BE2C (cell line): ENCODE measurements around the gene HRAS.
A peak's percentile ranks its signal among the peaks of the same experiment; 100 is the strongest.
"Not testable (repeated sequence)": the region's sequence is repeated elsewhere in the genome, so short reads cannot be mapped to it uniquely, and the experiment has no call there.

Experiments used
- DNase-seq: peaks from one replicate; pipeline ENCODE4 v3.0.0-alpha.2; 2020
- H3K27me3 ChIP-seq: fragments of 250-450 bp; sonication (Bioruptor Pico); 2 replicates; pipeline ENCODE4 v1.5.1; 2020; ENCODE audit warnings: mild to moderate bottlenecking
- H3K36me3 ChIP-seq: fragments of 250-450 bp; sonication (Bioruptor Pico); 2 replicates; pipeline ENCODE4 v1.5.1; 2020; ENCODE audit warnings: mild to moderate bottlenecking
- H3K4me1 ChIP-seq: fragments of 250-450 bp; sonication (Bioruptor Pico); 2 replicates; pipeline ENCODE4 v1.5.1; 2020
- H3K4me3 ChIP-seq: 2 replicates; pipeline ENCODE4 v1.5.1; 2011; ENCODE audit warnings: low read depth, low read length
- H3K9me3 ChIP-seq: fragments of 250-450 bp; sonication (Bioruptor Pico); 2 replicates; pipeline ENCODE4 v1.5.1; 2020
- TF ChIP-seq, protein P1 (sequence below): IDR thresholded peaks from 2 replicates; pipeline ENCODE4 v1.5.1; 2012; ENCODE audit warnings: mild to moderate bottlenecking, low read depth, low read length

HRAS gene

GRCh38 chr11:526192-526591, 9.2 kb downstream of the HRAS start:
- TF ChIP-seq, protein P1, sequence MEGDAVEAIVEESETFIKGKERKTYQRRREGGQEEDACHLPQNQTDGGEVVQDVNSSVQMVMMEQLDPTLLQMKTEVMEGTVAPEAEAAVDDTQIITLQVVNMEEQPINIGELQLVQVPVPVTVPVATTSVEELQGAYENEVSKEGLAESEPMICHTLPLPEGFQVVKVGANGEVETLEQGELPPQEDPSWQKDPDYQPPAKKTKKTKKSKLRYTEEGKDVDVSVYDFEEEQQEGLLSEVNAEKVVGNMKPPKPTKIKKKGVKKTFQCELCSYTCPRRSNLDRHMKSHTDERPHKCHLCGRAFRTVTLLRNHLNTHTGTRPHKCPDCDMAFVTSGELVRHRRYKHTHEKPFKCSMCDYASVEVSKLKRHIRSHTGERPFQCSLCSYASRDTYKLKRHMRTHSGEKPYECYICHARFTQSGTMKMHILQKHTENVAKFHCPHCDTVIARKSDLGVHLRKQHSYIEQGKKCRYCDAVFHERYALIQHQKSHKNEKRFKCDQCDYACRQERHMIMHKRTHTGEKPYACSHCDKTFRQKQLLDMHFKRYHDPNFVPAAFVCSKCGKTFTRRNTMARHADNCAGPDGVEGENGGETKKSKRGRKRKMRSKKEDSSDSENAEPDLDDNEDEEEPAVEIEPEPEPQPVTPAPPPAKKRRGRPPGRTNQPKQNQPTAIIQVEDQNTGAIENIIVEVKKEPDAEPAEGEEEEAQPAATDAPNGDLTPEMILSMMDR = no peak
- Histone ChIP-seq H3K27me3 (no peaks in the 10 kb centered on the region), H3K4me1 (no peaks in the 10 kb centered on the region), H3K4me3 (no peak overlapping the region), H3K9me3 (no peaks in the 10 kb centered on the region), H3K36me3 (no peaks in the 10 kb centered on the region)
- no peak for DNase-seq

DNA sequence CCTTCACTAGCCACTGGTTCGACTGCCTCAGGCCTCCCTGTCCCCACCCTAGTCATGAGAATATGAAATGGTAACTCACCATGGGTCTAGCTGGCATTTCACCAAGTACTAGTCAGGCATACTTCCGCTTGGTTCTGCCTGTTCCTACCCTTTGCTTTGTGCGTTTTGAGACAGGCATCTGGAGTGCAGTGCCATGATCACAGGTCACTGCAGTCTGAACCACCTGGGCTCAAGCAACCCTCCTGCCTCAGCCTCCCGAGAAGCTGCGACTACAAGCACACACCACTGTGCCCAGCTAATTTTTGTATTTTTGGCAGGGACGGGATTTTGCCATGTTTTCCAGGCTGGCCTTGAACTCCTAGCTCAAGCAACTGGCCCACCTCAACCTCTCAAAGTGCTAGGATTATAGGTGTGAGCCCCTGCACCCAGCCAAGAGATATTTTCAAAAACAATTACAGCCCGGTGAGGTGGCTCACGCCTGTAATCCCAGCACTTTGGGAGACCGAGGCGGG, 14.1 kb downstream of the HRAS start:
- TF ChIP-seq, protein P1 = no peak
- H3K9me3 ChIP-seq = no peaks in the 10 kb centered on the region; the same call in 1 of the 2 replicates
- no peak overlapping the region for H3K4me3 ChIP-seq
- no peaks in the 10 kb centered on the region for H3K27me3 ChIP-seq
- DNase-seq = no peak
- H3K36me3 ChIP-seq = no peaks in the 10 kb centered on the region
- H3K4me1 ChIP-seq = no peaks in the 10 kb centered on the region

- H3K9me3 ChIP-seq = no peaks in the 10 kb centered on the region; the same call in 1 of the 2 replicates
- no peak for DNase-seq
- H3K27me3 ChIP-seq = no peaks in the 10 kb centered on the region
- TF ChIP-seq, protein P1 = no peak
- H3K4me1 ChIP-seq = no peaks in the 10 kb centered on the region
- H3K36me3 ChIP-seq = no peaks in the 10 kb centered on the region
- H3K4me3 ChIP-seq = no peak overlapping the region
These were observed 14.8 kb downstream of the HRAS start for GRCh38 chr11:520428-521176.

DNA sequence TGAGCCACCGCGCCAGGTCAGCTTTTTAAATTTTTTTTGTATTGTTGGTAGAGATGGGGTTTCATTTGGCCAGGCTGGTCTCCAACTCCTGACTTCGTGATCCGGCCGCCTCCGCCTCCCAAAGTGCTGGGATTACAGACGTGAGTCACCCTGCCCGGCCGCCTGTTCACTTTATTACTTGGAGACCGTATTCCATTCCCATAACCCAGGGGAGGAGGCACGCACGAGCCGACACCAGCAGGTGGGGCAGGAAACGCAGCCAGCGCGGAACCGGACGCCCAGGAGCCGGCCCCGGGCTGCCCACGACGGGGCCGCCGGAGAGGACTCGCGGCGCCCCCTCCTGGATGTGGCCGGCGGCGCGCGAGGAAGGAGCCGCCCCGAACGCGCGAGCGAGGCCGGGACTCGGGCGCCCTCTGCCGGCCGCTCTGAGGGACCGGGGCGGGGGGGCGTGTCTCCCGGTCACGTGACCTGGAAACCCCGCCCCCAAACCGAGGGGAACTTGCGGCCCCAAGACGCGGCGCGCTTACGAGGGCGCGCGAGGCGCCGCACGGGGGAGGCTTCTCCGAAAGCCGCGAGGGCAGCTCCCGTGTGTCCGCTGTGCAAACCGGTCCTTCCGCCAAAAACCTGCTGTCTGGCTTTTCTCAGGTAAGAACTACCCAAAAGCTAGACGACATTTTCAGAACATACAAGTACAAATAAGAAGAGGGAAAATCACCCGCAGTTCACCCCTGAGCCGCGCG, 16.7 kb downstream of the HRAS start:
- Histone ChIP-seq H3K27me3 (no peaks in the 10 kb centered on the region), H3K9me3 (no peaks in the 10 kb centered on the region; the same call in 1 of the 2 replicates), H3K4me1 (no peaks in the 10 kb centered on the region), H3K4me3 (no peak overlapping the region), H3K36me3 (no peaks in the 10 kb centered on the region)
- TF ChIP-seq, protein P1 = peak; percentile 49
- peak; percentile 76 for DNase-seq

- H3K9me3 ChIP-seq, DNase-seq, H3K36me3 ChIP-seq, H3K4me1 ChIP-seq, H3K4me3 ChIP-seq, H3K27me3 ChIP-seq: not testable (repeated sequence)
These were observed 18.3 kb downstream of the HRAS start for GRCh38 chr11:516918-517685.

GRCh38 chr11:516400-516799, 19.0 kb downstream of the HRAS start:
- Histone ChIP-seq H3K4me1 (no peaks in the 10 kb centered on the region), H3K36me3 (no peaks in the 10 kb centered on the region), H3K9me3 (no peaks in the 10 kb centered on the region; the same call in 1 of the 2 replicates), H3K4me3 (no peak overlapping the region), H3K27me3 (no peaks in the 10 kb centered on the region)
- no peak for DNase-seq
- TF ChIP-seq, protein P1 = no peak
